Mononuclear cell (primary cell): ENCODE results near the gene KDM4C. TPM values are rescaled to one million over a fixed set of nuclear protein-coding genes. Genes with fewer than 3 reads are reported as not detected.

ENCODE experiments used
- H3K27me3 ChIP-seq: 2 replicates; pipeline ENCODE4 v1.6.0; 2011; ENCODE audit warnings: low read length, control low read depth; ENCODE audit not compliant: insufficient read depth
- H3K4me1 ChIP-seq: 2 replicates; pipeline ENCODE4 v1.5.1; 2011; ENCODE audit warnings: mild to moderate bottlenecking, low read length, control low read depth; ENCODE audit not compliant: insufficient read depth
- H3K4me3 ChIP-seq: 2 replicates; pipeline ENCODE4 v1.5.1; 2011; ENCODE audit warnings: mild to moderate bottlenecking, low read length, moderate library complexity
- H3K9me3 ChIP-seq: 2 replicates; pipeline ENCODE4 v1.5.1; 2011; ENCODE audit warnings: low read depth, mild to moderate bottlenecking, control low read depth, low read length
- total RNA-seq: library from RNA; depleted of rRNA; stranded (reverse); fragments of >200 nt; gene quantifications from one replicate; pipeline ENCODE4 v1.2.3, GENCODE V29; 2012

Gene KDM4C
- total RNA-seq, 1 donor = 78.6 TPM

GRCh38 chr9:6811436-6811835 is 53.7 kb downstream of the KDM4C start:
- Histone ChIP-seq H3K9me3 (no peaks in the 10 kb centered on the region), H3K4me3 (no peak overlapping the region), H3K27me3 (no peaks in the 10 kb centered on the region), H3K4me1 (no peaks in the 10 kb centered on the region)

GRCh38 chr9:6816581-6816980 is 58.8 kb downstream of the KDM4C start:
- no peak overlapping the region for H3K4me3 ChIP-seq
- H3K4me1 ChIP-seq = no peaks in the 10 kb centered on the region
- no peaks in the 10 kb centered on the region for H3K27me3 ChIP-seq
- no peaks in the 10 kb centered on the region for H3K9me3 ChIP-seq

GRCh38 chr9:6818292-6818922 is 60.6 kb downstream of the KDM4C start:
- no peaks in the 10 kb centered on the region for H3K9me3 ChIP-seq
- no peaks in the 10 kb centered on the region for H3K27me3 ChIP-seq
- no peaks in the 10 kb centered on the region for H3K4me1 ChIP-seq
- H3K4me3 ChIP-seq = no peak overlapping the region

- Histone ChIP-seq H3K4me1 (no peaks in the 10 kb centered on the region), H3K4me3 (no peak overlapping the region), H3K27me3 (no peaks in the 10 kb centered on the region), H3K9me3 (no peaks in the 10 kb centered on the region)
Measured at GRCh38 chr9:6819112-6819511, 61.3 kb downstream of the KDM4C start.

- no peaks in the 10 kb centered on the region for H3K9me3 ChIP-seq
- no peaks in the 10 kb centered on the region for H3K4me1 ChIP-seq
- no peak overlapping the region for H3K4me3 ChIP-seq
- no peaks in the 10 kb centered on the region for H3K27me3 ChIP-seq
Measured at GRCh38 chr9:6819529-6819928, 61.8 kb downstream of the KDM4C start.

GRCh38 chr9:6822696-6823095 is 64.9 kb downstream of the KDM4C start:
- H3K4me1 ChIP-seq = no peaks in the 10 kb centered on the region
- no peaks in the 10 kb centered on the region for H3K27me3 ChIP-seq
- H3K4me3 ChIP-seq = no peak overlapping the region
- no peaks in the 10 kb centered on the region for H3K9me3 ChIP-seq

GRCh38 chr9:6827439-6828145 is 69.8 kb downstream of the KDM4C start:
- Histone ChIP-seq H3K27me3 (no peaks in the 10 kb centered on the region), H3K4me1 (no peaks in the 10 kb centered on the region), H3K9me3 (no peaks in the 10 kb centered on the region), H3K4me3 (no peak overlapping the region)

GRCh38 chr9:6829027-6829426 is 71.3 kb downstream of the KDM4C start:
- Histone ChIP-seq H3K9me3 (no peaks in the 10 kb centered on the region), H3K4me3 (no peak overlapping the region), H3K4me1 (no peaks in the 10 kb centered on the region), H3K27me3 (no peaks in the 10 kb centered on the region)

- H3K4me3 ChIP-seq = no peak overlapping the region
- H3K27me3 ChIP-seq = no peaks in the 10 kb centered on the region
- no peaks in the 10 kb centered on the region for H3K4me1 ChIP-seq
- H3K9me3 ChIP-seq = no peaks in the 10 kb centered on the region
Measured at GRCh38 chr9:6829536-6829935, 71.8 kb downstream of the KDM4C start.

- Histone ChIP-seq H3K27me3 (no peaks in the 10 kb centered on the region), H3K9me3 (no peaks in the 10 kb centered on the region), H3K4me1 (no peaks in the 10 kb centered on the region), H3K4me3 (no peak overlapping the region)
Measured at GRCh38 chr9:6833518-6834192, 75.9 kb downstream of the KDM4C start.

- H3K27me3 ChIP-seq = no peaks in the 10 kb centered on the region
- H3K4me1 ChIP-seq = no peaks in the 10 kb centered on the region
- H3K4me3 ChIP-seq = no peak overlapping the region
- no peaks in the 10 kb centered on the region for H3K9me3 ChIP-seq
Measured at GRCh38 chr9:6834306-6834705, 76.5 kb downstream of the KDM4C start.

- Histone ChIP-seq H3K9me3 (no peaks in the 10 kb centered on the region), H3K4me1 (no peaks in the 10 kb centered on the region)
Measured at GRCh38 chr9:6838158-6838557, 80.4 kb downstream of the KDM4C start.

GRCh38 chr9:6842584-6842947 is 84.8 kb downstream of the KDM4C start:
- no peak overlapping the region for H3K4me3 ChIP-seq
- H3K27me3 ChIP-seq = no peaks in the 10 kb centered on the region
- H3K4me1 ChIP-seq = no peaks in the 10 kb centered on the region
- no peaks in the 10 kb centered on the region for H3K9me3 ChIP-seq

More at GRCh38 chr9:6838158-6838557, 80.4 kb downstream of the KDM4C start:
- Histone ChIP-seq H3K27me3 (no peaks in the 10 kb centered on the region), H3K4me3 (no peak overlapping the region)

- H3K4me1 ChIP-seq = no peaks in the 10 kb centered on the region
- no peak overlapping the region for H3K4me3 ChIP-seq
- no peaks in the 10 kb centered on the region for H3K27me3 ChIP-seq
- no peaks in the 10 kb centered on the region for H3K9me3 ChIP-seq
Measured at GRCh38 chr9:6843742-6844141, 86.0 kb downstream of the KDM4C start.

- Histone ChIP-seq H3K4me3 (no peak overlapping the region), H3K4me1 (no peaks in the 10 kb centered on the region), H3K27me3 (no peaks in the 10 kb centered on the region)
Measured at GRCh38 chr9:6844267-6844666, 86.5 kb downstream of the KDM4C start.

More at GRCh38 chr9:6844267-6844666, 86.5 kb downstream of the KDM4C start:
- H3K9me3 ChIP-seq = no peaks in the 10 kb centered on the region
